HG02763 (cell line): Measurements from ENCODE around the gene ZNF319.
A peak's percentile ranks its signal among the peaks of the same experiment; 100 is the strongest.

Source experiments
- ATAC-seq: cut with Tn5 transposase; IDR thresholded peaks from one replicate; pipeline ENCODE4 v1.9.1; 2021; ENCODE audit warnings: mild to moderate bottlenecking, moderate library complexity; ENCODE audit not compliant: unreplicated experiment

ZNF319 gene

GRCh38 chr16:57998992-57999365 is 1.5 kb downstream of the ZNF319 start:
- ATAC-seq, result no peak

- ATAC-seq, result no peak
Measured at GRCh38 chr16:57998486-57998885, 2.0 kb downstream of the ZNF319 start.

- ATAC-seq, result no peak
Measured at GRCh38 chr16:57997528-57998265, 2.8 kb downstream of the ZNF319 start.

- ATAC-seq, result no peak
Measured at GRCh38 chr16:57997176-57997527, 3.3 kb downstream of the ZNF319 start.

- no peak for ATAC-seq
Measured at GRCh38 chr16:57996406-57997175, 3.9 kb downstream of the ZNF319 start.

GRCh38 chr16:57995721-57996405 is 4.6 kb downstream of the ZNF319 start:
- no peak for ATAC-seq

- ATAC-seq, result no peak
Measured at GRCh38 chr16:57994778-57995177, 5.7 kb downstream of the ZNF319 start.

GRCh38 chr16:57994361-57994760 is 6.1 kb downstream of the ZNF319 start:
- no peak for ATAC-seq

GRCh38 chr16:57993897-57994296 is 6.6 kb downstream of the ZNF319 start:
- no peak for ATAC-seq

GRCh38 chr16:57993438-57993837 is 7.0 kb downstream of the ZNF319 start:
- ATAC-seq, result no peak

- ATAC-seq, result no peak
Measured at GRCh38 chr16:57992084-57992483, 8.4 kb downstream of the ZNF319 start.

- ATAC-seq, result no peak
Measured at GRCh38 chr16:57991551-57992059, 8.9 kb downstream of the ZNF319 start.

GRCh38 chr16:57988929-57989328 is 11.5 kb downstream of the ZNF319 start:
- no peak for ATAC-seq

- ATAC-seq, result no peak
Measured at GRCh38 chr16:57987441-57988177, 12.9 kb downstream of the ZNF319 start.

- no peak for ATAC-seq
Measured at GRCh38 chr16:57986196-57986595, 14.3 kb downstream of the ZNF319 start.

GRCh38 chr16:57985204-57986181 is 15.0 kb downstream of the ZNF319 start:
- ATAC-seq, result peak; percentile 20

- ATAC-seq, result peak; percentile 65
Measured at GRCh38 chr16:57984443-57985203, 15.8 kb downstream of the ZNF319 start.

- ATAC-seq, result no peak
Measured at GRCh38 chr16:57982385-57982784, 18.1 kb downstream of the ZNF319 start.

GRCh38 chr16:57981636-57982035 is 18.8 kb downstream of the ZNF319 start:
- no peak for ATAC-seq
